NAMALWA (cell line): ENCODE measurements around the gene RPN1.
"Not testable (repeated sequence)": the region's sequence is repeated elsewhere in the genome, so short reads cannot be mapped to it uniquely, and the experiment has no call there.

ENCODE experiments used
- DNase-seq: peaks from one replicate; pipeline ENCODE4 v3.0.0-alpha.2; 2015; ENCODE audit warnings: low spot score

Gene RPN1

DNA sequence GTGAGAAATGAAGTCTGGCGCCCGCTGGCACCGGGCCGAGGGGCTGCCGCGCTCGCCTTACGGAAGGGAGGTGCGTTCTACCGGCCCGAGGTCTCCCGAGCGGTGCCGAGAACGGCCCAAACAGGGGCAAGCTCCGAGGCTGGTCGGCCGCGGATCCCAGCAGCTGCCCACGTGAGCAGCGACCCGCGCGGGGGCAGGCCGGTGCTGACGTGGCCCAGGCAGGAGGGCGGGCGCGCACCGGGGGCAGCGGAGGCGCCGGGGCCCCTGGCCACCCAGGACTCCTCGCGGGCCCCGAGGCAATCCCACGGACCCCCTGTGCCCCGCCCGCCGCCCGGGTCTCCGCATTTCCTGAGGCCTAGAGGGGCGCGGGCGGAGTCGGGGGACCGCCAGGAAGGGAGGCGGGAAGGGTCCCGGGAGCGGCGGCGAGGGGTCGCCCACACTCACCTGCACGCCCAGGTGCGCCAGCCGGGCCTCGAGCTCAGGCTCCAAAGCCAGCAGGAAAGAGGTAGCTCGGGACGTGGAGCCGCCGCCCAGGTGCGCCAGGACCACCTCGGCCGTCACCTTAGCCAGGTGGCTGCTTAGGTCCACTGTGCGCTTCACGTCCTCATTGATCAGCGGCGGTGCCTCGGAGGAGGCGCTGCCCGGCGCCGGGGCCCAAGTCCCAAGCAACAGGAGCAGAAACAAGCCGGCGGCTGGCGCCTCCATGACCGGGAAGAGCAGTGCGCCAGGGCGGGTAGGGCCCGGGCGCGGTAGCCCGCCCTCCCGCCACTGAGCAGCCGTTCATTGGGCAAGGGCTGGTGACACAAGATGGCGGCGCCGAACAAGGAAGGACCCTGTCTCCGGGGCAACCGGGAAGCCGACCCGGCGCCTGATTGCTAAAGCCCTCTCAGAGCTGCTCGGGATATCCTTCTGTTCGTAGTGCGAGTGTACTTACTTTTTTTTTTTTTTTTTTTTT, at the start of gene RPN1:
TSS of gene RPN1 (minus strand) at position 723 of the 955 bp plus-strand sequence. CDS start at position 705, 18 bp downstream.
- DNase-seq = peak; percentile 97

- no peak for DNase-seq
Observed at GRCh38 chr3:128698211-128699047, 47.8 kb upstream of the RPN1 start.

DNA sequence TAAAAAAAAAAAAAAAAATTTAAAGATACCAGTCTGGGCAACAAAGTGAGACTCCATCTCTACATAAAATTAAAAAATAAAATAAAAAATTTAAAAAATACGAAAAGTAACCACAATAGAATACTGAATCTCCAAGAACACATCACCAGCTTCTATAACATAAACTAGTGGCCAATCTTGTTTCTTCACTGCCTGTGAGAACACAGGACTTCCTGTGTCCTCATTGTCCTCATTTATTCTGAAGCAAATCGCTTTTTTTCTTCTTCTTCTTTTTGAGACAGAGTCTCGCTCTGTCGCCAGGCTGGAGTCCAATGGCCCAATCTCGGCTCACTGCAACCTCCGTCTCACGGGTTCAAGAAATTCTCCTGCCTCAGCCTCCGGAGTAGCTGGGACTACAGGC, 46.7 kb upstream of the RPN1 start:
- peak; percentile 23 for DNase-seq

DNA sequence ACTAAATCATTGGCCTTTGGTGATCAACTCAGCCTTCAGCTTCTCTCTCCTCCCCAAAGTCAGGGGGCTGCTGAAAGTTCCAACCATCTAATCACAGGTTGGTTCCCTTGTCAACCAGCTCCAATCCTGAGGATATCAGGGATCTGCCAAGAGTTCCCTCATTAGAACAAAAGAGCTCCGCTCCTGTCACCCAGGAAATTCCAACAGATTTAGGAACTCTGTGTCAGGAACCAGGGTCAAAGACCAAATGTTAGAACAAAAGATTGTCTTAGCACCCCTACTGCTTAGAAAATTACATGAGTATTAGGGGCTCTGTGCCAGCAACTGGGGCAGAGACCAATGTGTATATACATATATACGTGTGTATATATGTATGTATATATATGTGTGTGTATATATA, 43.1 kb upstream of the RPN1 start:
- DNase-seq = no peak

DNA sequence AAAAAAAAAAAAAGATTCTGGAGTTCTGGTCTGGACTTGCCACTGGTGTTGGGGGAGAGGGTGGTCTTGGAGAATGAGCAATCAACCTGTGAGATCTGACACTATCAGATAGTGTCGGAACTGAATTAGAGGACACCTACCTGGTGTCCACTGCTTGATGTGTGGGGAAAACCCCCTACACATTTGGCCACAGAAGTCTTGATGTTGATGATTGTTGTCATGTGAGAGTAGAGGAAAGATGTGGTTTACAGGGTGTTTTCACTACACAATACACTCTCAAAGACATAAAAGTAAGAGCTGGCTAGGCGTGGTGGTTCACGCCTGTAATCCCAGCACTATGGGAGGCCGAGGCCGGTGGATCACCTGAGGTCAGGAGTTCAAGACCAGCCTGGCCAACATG, 38.4 kb upstream of the RPN1 start:
- DNase-seq = no peak

DNA sequence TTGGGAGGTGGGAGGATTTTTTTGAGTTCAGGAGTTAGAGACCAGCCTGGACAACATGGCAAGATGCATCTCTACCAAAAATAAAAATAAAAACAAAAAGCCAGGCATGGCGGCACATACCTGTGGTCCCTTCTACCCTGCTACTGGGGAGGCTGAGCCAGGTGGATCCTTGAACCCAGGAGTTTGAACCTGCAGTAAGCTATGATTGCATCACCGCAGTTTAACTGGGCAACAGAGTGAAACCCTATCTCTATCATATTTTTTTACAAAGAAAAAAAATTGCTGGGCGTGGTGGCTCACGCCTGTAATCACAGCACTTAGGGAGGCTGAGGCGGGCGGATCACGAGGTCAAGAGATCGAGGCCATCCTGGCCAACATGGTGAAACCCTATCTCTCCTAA, 35.8 kb upstream of the RPN1 start:
- no peak for DNase-seq

DNA sequence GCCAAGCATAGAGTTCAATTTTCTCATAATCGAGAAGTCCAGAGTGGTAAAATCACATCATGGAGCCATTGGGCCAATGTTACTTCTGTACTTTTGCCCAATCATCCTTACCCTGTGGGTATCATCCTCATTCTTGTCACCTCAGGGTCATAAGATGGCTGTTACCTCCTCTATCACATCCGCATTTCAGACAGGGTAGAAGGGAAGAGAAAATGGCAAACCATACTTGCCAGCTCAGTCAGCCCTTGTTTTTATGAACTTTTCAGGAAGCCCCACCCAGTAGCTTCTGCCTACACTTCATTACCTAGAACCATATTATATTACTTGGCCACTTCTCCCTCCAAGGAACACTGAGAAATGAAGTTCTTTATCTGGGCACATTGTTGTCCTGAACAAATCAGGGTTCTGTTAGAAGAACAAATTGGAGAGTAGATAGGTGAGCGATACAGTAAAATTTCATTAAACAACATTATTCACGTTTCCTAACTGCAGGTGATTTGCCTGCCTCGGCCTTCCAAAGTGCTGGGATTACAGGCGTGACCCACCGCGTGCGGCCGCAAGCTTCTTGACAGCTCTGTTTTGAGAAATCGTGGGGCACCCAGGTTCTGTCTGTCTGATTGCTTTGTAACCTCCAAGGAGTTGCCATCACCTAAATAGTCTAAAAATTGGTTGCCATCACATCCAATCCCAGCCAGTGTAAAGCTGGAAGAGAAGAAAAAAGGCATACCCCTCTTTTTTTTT, 34.5 kb upstream of the RPN1 start:
- DNase-seq = no peak

DNA sequence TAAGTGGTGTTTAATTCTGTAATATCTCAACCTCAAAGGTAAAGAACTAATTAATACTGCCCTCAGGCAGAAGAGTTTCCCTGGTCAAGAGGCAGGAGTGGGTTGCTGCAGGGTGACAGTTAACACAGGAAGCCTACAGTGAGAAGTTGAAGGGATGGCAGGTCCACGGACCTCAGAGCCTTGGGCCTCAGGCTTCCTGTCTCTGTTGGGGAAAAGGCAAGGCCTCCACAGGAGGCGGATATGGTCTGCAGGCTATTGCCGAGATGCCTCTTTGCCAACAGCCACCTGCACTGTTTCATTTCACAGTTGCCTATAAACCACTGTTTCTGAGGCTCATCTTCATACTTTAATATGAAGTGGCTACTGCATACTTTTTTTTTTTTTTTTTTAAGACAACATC, 33.3 kb upstream of the RPN1 start:
- no peak for DNase-seq

GRCh38 chr3:128681369-128681829, 30.8 kb upstream of the RPN1 start:
- DNase-seq = no peak

- peak; percentile 97 for DNase-seq
Observed at GRCh38 chr3:128680603-128681368, 30.2 kb upstream of the RPN1 start.

DNA sequence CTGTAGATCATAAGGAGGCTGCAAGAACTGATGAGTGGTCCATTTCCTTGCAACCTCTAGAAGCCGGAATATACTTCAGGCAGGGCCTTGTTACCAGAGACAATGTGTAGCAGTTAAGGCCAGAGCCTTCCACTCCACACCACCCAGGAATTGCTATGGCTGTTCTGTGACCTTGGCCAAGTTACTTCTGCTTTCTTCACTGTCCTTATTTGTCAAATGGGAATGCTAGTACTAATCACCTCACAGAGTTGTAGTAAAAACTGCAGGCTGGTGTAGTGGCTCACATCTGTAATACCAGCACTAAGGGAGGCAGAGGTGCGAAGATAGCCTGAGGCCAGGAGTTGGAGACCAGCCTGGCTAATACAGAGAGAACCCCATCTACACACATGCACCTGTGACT, 28.7 kb upstream of the RPN1 start:
- DNase-seq = no peak

DNA sequence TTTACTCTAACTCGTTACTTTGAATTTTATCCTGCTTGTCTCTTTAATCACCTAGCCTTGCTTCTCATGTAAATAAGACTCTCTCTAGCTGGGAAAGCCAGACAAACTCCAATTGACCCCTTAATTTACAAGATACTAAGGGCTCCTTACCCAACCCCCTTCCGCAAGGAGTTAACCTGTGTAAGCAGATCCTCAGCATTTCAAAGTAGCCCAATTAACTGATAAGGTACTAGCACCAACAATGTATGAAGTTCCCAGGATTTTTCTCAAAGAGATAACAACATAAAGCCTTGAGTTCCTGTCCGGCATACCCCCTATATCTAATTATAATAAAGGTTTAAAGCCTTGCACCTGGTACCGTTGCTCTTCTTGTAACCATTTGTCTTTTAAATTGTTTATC, 25.2 kb upstream of the RPN1 start:
- DNase-seq = not testable (repeated sequence)

GRCh38 chr3:128674161-128674784, 23.7 kb upstream of the RPN1 start:
- no peak for DNase-seq

- DNase-seq = no peak
Observed at GRCh38 chr3:128667641-128668040, 17.0 kb upstream of the RPN1 start.

DNA sequence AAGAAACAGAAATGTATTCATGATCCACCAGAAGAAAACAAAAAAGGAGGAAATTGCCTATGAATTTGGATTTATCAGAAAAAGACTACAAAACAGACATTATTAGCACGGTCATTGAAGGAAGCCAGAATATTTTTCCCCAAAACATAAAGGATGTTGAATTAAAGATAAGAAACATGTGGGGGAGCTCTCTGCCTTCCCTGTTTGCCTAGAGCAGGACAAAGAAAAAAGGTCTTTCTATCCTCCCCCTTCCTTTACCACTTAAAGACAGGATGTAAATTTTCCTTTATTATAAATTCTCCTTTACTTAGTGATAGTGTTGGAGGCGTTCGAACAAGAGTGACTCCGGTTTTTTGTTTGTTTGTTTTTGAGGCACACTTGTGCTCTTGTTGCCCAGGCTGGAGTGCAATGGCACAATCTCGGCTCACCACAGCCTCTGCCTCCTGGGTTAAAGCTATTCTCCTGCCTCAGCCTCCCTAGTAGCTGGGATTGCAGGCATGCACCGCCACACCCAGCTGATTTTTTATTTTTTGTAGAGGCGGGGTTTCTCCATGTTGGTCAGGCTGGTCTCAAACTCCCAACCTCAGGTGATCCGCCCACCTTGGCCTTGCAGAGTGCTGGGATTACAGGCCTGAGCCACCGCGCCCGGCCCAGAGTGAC, 14.9 kb upstream of the RPN1 start:
- no peak for DNase-seq

GRCh38 chr3:128663151-128663550, 12.5 kb upstream of the RPN1 start:
- DNase-seq = no peak

DNA sequence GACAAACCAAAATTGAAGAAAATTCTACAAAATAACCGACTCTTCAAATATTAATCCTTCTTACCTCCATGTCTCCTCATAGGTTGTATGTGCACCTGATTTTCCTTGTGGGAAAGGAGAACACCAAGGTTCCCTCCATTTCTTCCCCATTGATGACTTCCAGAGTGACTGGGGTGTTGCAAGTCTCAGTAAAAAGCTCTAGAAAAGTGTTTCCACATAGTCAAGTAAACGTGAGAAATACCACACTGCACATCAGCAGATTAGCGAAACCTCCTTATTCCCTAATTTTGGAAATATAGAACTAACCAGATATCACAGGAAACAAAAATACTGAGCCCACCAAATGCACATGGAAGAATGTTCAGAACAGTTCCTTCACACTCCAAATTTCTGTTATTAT, 4.9 kb upstream of the RPN1 start:
- no peak for DNase-seq

GRCh38 chr3:128653993-128654805, 3.6 kb upstream of the RPN1 start:
- DNase-seq = not testable (repeated sequence)

DNA sequence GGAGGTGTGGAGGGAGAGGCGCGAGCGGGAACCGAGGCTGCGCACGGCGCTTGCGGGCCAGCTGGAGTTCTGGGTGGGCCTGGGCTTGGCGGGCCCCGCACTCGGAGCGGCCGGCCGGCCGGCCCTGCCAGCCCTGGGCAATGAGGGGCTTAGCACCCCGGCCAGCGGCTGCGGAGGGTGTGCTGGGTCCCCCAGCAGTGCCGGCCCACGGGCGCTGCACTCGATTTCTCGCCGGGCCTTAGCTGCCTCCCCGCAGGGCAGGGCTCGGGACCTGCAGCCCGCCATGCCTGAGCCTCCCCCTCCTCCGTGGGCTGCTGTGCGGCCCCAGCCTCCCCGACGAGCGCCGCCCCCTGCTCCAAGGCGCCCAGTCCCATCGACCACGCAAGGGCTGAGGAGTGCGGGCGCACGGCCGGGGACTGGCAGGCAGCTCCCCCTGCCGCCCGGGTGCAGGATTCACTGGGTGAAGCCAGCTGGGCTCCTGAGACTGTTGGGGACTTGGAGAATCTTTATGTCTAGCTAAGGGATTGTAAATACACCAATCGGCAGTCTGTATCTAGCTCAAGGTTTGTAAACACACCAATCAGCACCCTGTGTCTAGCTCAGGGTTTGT, 2.9 kb upstream of the RPN1 start:
- DNase-seq = not testable (repeated sequence)
